Transverse colon (tissue), 4 donors: ENCODE results near the gene USO1.

Source experiments
- CTCF ChIP-seq, 5 experiments: fragments of 200-600 bp in 3 of 5; fragments of 450-650 bp in 2 of 5; sonication (generic) in 3 of 5; IDR thresholded peaks; 1 replicate in 2 of 5; 2 replicates in 3 of 5; pipeline ENCODE4 v1.5.1; 2016 to 2017; ENCODE audit warnings: antibody characterized with exemption in 5 of 5, inconsistent platforms in 3 of 5, mild to moderate bottlenecking in 2 of 5, moderate library complexity in 1 of 5
- POLR2A ChIP-seq: fragments of 450-650 bp; IDR thresholded peaks from one replicate; pipeline ENCODE4 v1.6.1; 2016; ENCODE audit warnings: antibody characterized with exemption, mild to moderate bottlenecking, moderate library complexity
- POLR2AphosphoS5 ChIP-seq, 3 donors: sonication (generic); formaldehyde crosslinking; IDR thresholded peaks; one replicate each; pipeline ENCODE4 v1.6.1; 2016; ENCODE audit warnings: antibody characterized with exemption in 3 of 3

GRCh38 chr4:75779105-75779757 lies 54.9 kb downstream of the USO1 start:
- no peak for TF ChIP-seq CTCF (IDR thresholded peaks at IDR 0.05)
- TF ChIP-seq POLR2AphosphoS5 (IDR thresholded peaks at IDR 0.05) = no peak
- no peak for TF ChIP-seq POLR2A
